ENCODE data around the gene ACAD10. TPM values are rescaled to one million over a fixed set of nuclear protein-coding genes. Genes with fewer than 3 reads are reported as not detected.

Gene ACAD10
- total and polyA plus RNA-seq, 10 of the 15 experiments (the other 5 are each of a cell fraction or from before 2014, with no cell fraction given) = 2.9 to 21.9 (median 17.5) TPM

DNA sequence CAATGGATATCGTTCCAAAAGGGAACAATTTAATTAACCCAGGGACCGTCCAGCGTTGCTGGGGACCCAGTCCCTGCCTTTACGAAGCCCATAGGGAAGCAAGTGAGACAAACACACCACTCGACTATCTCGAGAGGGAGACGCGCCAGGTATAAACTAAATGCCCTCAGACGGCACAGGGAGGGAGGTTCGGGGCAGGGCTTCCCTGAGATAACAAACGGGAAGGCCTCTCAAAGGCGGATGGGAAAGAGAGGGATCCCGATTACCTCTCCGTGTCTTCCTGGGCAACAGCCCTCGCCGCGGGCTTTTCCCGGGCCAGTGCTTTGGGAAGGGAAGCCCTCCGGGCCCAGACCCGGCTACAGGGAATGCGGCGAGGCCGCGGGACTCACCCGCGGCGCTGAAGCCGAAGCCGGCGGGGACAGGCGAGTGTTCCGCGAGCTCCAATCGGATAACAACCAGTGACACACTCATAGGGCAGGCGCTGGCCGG, 487 bp upstream of the ACAD10 start:
- peak overlapping the region; percentile 63 for H3K27ac ChIP-seq (ENCODE audit: control insufficient read depth, insufficient read depth)
- peaks cover 3 to 13% of the 10 kb centered on the region in 2 experiments; a peak in 3 of 4 replicates for H3K36me3 ChIP-seq (ENCODE audit: control insufficient read depth in 2 of 2, insufficient read depth in 2 of 2, low read length in 1 of 2)
- ATAC-seq (peak; percentile 12), FAIRE-seq (no peak), DNase-seq (ENCODE audit: low read depth, low spot score) (no peak)
- peak overlapping the region; percentile 73 for H3K4me2 ChIP-seq (ENCODE audit: control insufficient read depth, insufficient read depth)
- ChIA-PET RAD21 (ENCODE audit: unreplicated experiment) (interaction anchor here (0.9 to 2.0 kb wide), 6 partner anchors 11 to 282 kb away, joined by 3 to 10 read pairs (median 4); no protein-coding TSS in a partner anchor), CTCF (interaction anchor here (0.7 to 3.7 kb wide), 10 partner anchors 10 to 289 kb away, joined by 3 to 19 read pairs (median 4); no protein-coding TSS in a partner anchor), POLR2A (interaction anchor here (1.0 to 1.7 kb wide), 4 partner anchors 11 to 128 kb away, joined by 3 to 4 read pairs (median 4); no protein-coding TSS in a partner anchor), SMC1A (ENCODE audit: uncharacterized antibody, unreplicated experiment) (interaction anchor here (0.6 to 2.6 kb wide), 7 partner anchors 26 to 289 kb away, joined by 3 to 12 read pairs (median 4); partner anchors contain the start of gene MAPKAPK5)
- 3% methylated on average over 34 of the region's 36 CpGs for WGBS (ENCODE audit: insufficient coverage, insufficient replicate concordance, low lambda C conversion rate, missing lambda C conversion rate)
- in situ Hi-C loops (cut with MboI) = loop anchor here (5.0 kb wide), 1 partner anchor 127 kb away; no protein-coding TSS in a partner anchor
- intact Hi-C loops (cut with micrococcal nuclease; ENCODE audit: unreplicated experiment) = loop anchor here (10.0 kb wide), 1 partner anchor 291 kb away; no protein-coding TSS in a partner anchor
- H3K9ac ChIP-seq (ENCODE audit: control insufficient read depth, insufficient read depth, low read length) = peak overlapping the region; percentile 78
- peaks cover 8% of the 10 kb centered on the region for H3K4me1 ChIP-seq (ENCODE audit: control insufficient read depth, insufficient read depth, low read length)
- peaks cover 43% of the 10 kb centered on the region for H3K79me2 ChIP-seq (ENCODE audit: control insufficient read depth, insufficient read depth, low read length)
- BruUV-seq (replicated peaks) = no TSS peak
- TF ChIP-seq SPI1 (IDR thresholded peaks at IDR 0.05; ENCODE audit: borderline replicate concordance, insufficient read depth, low read depth, low read length) = no peak
- TF ChIP-seq, protein P1, sequence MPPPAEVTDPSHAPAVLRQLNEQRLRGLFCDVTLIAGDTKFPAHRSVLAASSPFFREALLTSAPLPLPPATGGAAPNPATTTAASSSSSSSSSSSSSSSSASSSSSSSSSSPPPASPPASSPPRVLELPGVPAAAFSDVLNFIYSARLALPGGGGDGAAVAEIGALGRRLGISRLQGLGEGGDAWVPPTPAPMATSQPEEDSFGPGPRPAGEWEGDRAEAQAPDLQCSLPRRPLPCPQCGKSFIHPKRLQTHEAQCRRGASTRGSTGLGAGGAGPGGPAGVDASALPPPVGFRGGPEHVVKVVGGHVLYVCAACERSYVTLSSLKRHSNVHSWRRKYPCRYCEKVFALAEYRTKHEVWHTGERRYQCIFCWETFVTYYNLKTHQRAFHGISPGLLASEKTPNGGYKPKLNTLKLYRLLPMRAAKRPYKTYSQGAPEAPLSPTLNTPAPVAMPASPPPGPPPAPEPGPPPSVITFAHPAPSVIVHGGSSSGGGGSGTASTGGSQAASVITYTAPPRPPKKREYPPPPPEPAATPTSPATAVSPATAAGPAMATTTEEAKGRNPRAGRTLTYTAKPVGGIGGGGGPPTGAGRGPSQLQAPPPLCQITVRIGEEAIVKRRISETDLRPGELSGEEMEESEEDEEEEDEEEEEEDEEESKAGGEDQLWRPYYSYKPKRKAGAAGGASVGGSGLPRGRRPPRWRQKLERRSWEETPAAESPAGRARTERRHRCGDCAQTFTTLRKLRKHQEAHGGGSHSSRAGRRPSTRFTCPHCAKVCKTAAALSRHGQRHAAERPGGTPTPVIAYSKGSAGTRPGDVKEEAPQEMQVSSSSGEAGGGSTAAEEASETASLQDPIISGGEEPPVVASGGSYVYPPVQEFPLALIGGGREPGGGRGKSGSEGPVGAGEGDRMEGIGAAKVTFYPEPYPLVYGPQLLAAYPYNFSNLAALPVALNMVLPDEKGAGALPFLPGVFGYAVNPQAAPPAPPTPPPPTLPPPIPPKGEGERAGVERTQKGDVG (CRISPR knock-in tag; IDR thresholded peaks at IDR 0.05) = no peak
- TF ChIP-seq MYB (IDR thresholded peaks at IDR 0.05; ENCODE audit: borderline replicate concordance, low read depth, low read length) = no peak
- 0 out of 2 replicates have a peak, but pooled peaks have one; percentile 63 for TF ChIP-seq WRNIP1 (IDR thresholded peaks at IDR 0.05; ENCODE audit: borderline replicate concordance, low read depth, low read length)
- no peak for TF ChIP-seq EP300 (IDR thresholded peaks at IDR 0.05; ENCODE audit: borderline replicate concordance in 1 of 2, control insufficient read depth in 1 of 2, low read depth in 2 of 2, low read length in 2 of 2)
- no peak for TF ChIP-seq MXI1 (IDR thresholded peaks at IDR 0.05; ENCODE audit: low read depth, low read length)
- TF ChIP-seq, protein P2, sequence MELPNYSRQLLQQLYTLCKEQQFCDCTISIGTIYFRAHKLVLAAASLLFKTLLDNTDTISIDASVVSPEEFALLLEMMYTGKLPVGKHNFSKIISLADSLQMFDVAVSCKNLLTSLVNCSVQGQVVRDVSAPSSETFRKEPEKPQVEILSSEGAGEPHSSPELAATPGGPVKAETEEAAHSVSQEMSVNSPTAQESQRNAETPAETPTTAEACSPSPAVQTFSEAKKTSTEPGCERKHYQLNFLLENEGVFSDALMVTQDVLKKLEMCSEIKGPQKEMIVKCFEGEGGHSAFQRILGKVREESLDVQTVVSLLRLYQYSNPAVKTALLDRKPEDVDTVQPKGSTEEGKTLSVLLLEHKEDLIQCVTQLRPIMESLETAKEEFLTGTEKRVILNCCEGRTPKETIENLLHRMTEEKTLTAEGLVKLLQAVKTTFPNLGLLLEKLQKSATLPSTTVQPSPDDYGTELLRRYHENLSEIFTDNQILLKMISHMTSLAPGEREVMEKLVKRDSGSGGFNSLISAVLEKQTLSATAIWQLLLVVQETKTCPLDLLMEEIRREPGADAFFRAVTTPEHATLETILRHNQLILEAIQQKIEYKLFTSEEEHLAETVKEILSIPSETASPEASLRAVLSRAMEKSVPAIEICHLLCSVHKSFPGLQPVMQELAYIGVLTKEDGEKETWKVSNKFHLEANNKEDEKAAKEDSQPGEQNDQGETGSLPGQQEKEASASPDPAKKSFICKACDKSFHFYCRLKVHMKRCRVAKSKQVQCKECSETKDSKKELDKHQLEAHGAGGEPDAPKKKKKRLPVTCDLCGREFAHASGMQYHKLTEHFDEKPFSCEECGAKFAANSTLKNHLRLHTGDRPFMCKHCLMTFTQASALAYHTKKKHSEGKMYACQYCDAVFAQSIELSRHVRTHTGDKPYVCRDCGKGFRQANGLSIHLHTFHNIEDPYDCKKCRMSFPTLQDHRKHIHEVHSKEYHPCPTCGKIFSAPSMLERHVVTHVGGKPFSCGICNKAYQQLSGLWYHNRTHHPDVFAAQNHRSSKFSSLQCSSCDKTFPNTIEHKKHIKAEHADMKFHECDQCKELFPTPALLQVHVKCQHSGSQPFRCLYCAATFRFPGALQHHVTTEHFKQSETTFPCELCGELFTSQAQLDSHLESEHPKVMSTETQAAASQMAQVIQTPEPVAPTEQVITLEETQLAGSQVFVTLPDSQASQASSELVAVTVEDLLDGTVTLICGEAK (IDR thresholded peaks at IDR 0.05; ENCODE audit: borderline replicate concordance) = no peak
- H3K4me3 ChIP-seq = peak overlapping the region; percentile 99
- no peaks in the 10 kb centered on the region for H3K9me3 ChIP-seq (replicated peaks; ENCODE audit: control insufficient read depth, insufficient read depth, low read length)
- no peaks in the 10 kb centered on the region for H4K20me1 ChIP-seq (ENCODE audit: control insufficient read depth, insufficient read depth)
- H2AFZ ChIP-seq (ENCODE audit: control insufficient read depth, low read depth, low read length) = peak overlapping the region; percentile 52
- H3K27me3 ChIP-seq (replicated peaks in 1 of 2; ENCODE audit: control insufficient read depth in 2 of 2, insufficient read depth in 2 of 2, low read length in 1 of 2) = no peaks in the 10 kb centered on the region
